Thyroid gland (tissue), 4 donors: ENCODE measurements around the gene DPP10.

Source experiments
- POLR2A ChIP-seq, 2 donors: fragments of 450-650 bp; IDR thresholded peaks; one replicate each; pipeline ENCODE4 v1.6.1; 2017; ENCODE audit warnings: antibody characterized with exemption in 2 of 2, mild to moderate bottlenecking in 2 of 2, moderate library complexity in 1 of 2
- TF ChIP-seq, protein P1 (sequence below), 6 experiments: fragments of 200-600 bp in 3 of 6; fragments of 450-650 bp in 3 of 6; sonication (generic) in 3 of 6; IDR thresholded peaks; one replicate each; pipeline ENCODE4 v1.5.1; 2016 to 2019; ENCODE audit warnings: antibody characterized with exemption in 6 of 6, mild to moderate bottlenecking in 2 of 6, inconsistent platforms in 1 of 6, moderate library complexity in 1 of 6

DNA sequence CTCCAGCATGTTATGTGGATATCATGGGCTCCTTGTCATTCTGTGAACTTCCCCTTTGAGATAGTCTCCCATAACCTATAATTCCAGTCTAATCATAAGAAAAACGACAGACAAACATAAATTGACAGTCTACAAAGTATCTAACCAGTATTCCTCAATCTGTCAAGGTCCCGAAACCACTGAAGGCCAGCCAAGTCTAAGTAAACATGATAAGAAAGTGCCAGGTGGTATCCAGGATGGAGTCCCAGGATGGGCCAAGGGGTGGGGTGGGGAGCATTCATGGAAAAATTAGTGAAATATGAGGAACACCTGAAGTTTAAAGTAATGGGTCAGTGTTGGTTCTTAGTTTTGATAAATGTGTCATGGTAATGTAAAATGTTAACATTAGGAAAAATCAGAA, 355.5 kb downstream of the DPP10 start:
- TF ChIP-seq, protein P1, sequence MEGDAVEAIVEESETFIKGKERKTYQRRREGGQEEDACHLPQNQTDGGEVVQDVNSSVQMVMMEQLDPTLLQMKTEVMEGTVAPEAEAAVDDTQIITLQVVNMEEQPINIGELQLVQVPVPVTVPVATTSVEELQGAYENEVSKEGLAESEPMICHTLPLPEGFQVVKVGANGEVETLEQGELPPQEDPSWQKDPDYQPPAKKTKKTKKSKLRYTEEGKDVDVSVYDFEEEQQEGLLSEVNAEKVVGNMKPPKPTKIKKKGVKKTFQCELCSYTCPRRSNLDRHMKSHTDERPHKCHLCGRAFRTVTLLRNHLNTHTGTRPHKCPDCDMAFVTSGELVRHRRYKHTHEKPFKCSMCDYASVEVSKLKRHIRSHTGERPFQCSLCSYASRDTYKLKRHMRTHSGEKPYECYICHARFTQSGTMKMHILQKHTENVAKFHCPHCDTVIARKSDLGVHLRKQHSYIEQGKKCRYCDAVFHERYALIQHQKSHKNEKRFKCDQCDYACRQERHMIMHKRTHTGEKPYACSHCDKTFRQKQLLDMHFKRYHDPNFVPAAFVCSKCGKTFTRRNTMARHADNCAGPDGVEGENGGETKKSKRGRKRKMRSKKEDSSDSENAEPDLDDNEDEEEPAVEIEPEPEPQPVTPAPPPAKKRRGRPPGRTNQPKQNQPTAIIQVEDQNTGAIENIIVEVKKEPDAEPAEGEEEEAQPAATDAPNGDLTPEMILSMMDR (IDR thresholded peaks at IDR 0.05) = no peak
- TF ChIP-seq POLR2A (IDR thresholded peaks at IDR 0.05) = no peak
